Smooth muscle cell (in vitro differentiated cells): Measurements from ENCODE around the gene FGL2. TPM values are rescaled to one million over a fixed set of nuclear protein-coding genes. Genes with fewer than 3 reads are reported as not detected.
"Not testable (repeated sequence)": the region's sequence is repeated elsewhere in the genome, so short reads cannot be mapped to it uniquely, and the experiment has no call there.

Experiments used
- DNase-seq: peaks from one replicate; lab custom pipeline; 2025; ENCODE audit not compliant: unreplicated experiment; lab: John Stamatoyannopoulos, UW
- H2AFZ ChIP-seq: fragments of 200-600 bp; sonication (generic); 2 replicates; pipeline ENCODE4 v1.6.0; 2016; ENCODE audit warnings: antibody characterized with exemption, low read depth, mild to moderate bottlenecking
- H3F3A ChIP-seq: fragments of 200-600 bp; sonication (generic); 2 replicates; pipeline ENCODE4 v1.6.0; 2017; ENCODE audit warnings: antibody characterized with exemption, low read depth
- H3K27ac ChIP-seq: fragments of 200-600 bp; sonication (generic); 2 replicates; pipeline ENCODE4 v1.5.1; 2016; ENCODE audit warnings: low read depth, mild to moderate bottlenecking
- H3K27me3 ChIP-seq: fragments of 200-600 bp; sonication (generic); 2 replicates; pipeline ENCODE4 v1.6.1; 2016; ENCODE audit warnings: low read depth, mild to moderate bottlenecking
- H3K36me3 ChIP-seq: fragments of 200-600 bp; sonication (generic); 2 replicates; pipeline ENCODE4 v1.5.1; 2016; ENCODE audit warnings: low read depth
- H3K4me1 ChIP-seq: fragments of 200-600 bp; sonication (generic); 2 replicates; pipeline ENCODE4 v1.5.1; 2016; ENCODE audit warnings: low read depth
- H3K4me2 ChIP-seq: fragments of 200-600 bp; sonication (generic); 2 replicates; pipeline ENCODE4 v1.6.0; 2016; ENCODE audit warnings: mild to moderate bottlenecking
- H3K4me3 ChIP-seq: fragments of 200-600 bp; sonication (generic); 2 replicates; pipeline ENCODE4 v1.5.1; 2016; ENCODE audit warnings: mild to moderate bottlenecking
- H3K79me2 ChIP-seq: fragments of 200-600 bp; sonication (generic); 2 replicates; pipeline ENCODE4 v1.6.0; 2016; ENCODE audit warnings: low read depth, mild to moderate bottlenecking
- H3K9ac ChIP-seq: fragments of 200-600 bp; sonication (generic); 2 replicates; pipeline ENCODE4 v1.6.0; 2016; ENCODE audit warnings: low read depth
- H3K9me3 ChIP-seq: fragments of 200-600 bp; sonication (generic); replicated peaks from 2 replicates; pipeline ENCODE4 v1.5.1; 2016; ENCODE audit warnings: low read depth
- H4K20me1 ChIP-seq: fragments of 200-600 bp; sonication (generic); 2 replicates; pipeline ENCODE4 v1.6.0; 2016; ENCODE audit warnings: low read depth
- WGBS: methylation state at CpG from one replicate; pipeline ENCODE4 v1.1.7; 2016; ENCODE audit warnings: low lambda C conversion rate; 5-methylcytosine and 5-hydroxymethylcytosine counted together
- polyA plus RNA-seq: library from polyadenylated mRNA; unstranded; fragments of >200 nt; fragmentation: Nextera tagmentation; extraction: Ambion mirVana; gene quantifications from 2 replicates; pipeline ENCODE4 v1.2.1, GENCODE V29; 2016
- total RNA-seq: library from RNA; depleted of rRNA; stranded (reverse); fragments of >200 nt; gene quantifications from 2 replicates; pipeline ENCODE4 v1.2.3, GENCODE V29; 2014
- TF ChIP-seq, protein P1 (sequence below): fragments of 200-600 bp; sonication (generic); IDR thresholded peaks from 2 replicates; pipeline ENCODE4 v1.5.1; 2017; ENCODE audit warnings: borderline replicate concordance, mild to moderate bottlenecking, antibody characterized with exemption; ENCODE audit not compliant: insufficient read depth, poor library complexity, severe bottlenecking

FGL2 gene
- total and polyA plus RNA-seq, 2 experiments from 2014 or later, result 0.40 TPM; not detected in 1

DNA sequence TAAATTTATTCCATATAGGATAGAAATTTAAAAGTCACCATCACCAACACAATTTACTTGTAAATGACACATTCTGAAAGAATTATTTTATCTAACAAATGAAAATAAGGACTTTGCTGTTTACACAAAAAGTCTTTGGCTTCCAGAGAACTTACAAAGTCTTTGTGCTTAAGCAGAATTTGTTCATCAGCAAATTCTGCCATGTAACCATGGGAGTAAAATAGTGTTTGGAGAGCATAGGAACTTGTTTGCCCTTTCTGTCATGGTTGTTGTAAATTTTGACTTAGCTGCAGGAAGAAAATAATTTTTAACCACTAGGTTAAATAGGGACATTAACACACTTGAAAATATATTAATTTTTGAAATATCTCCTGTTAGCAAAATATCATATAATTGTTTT is 15.2 kb downstream of the FGL2 start:
- Histone ChIP-seq H3K4me3 (no peak overlapping the region), H3K27ac (no peak overlapping the region), H3K79me2 (no peaks in the 10 kb centered on the region), H3K36me3 (no peaks in the 10 kb centered on the region), H3F3A (no peaks in the 10 kb centered on the region), H4K20me1 (no peaks in the 10 kb centered on the region), H3K9ac (no peak overlapping the region), H2AFZ (no peak overlapping the region), H3K9me3 (no peaks in the 10 kb centered on the region), H3K4me1 (no peaks in the 10 kb centered on the region), H3K4me2 (no peak overlapping the region), H3K27me3 (no peaks in the 10 kb centered on the region)
- no peak for DNase-seq
- TF ChIP-seq, protein P1, sequence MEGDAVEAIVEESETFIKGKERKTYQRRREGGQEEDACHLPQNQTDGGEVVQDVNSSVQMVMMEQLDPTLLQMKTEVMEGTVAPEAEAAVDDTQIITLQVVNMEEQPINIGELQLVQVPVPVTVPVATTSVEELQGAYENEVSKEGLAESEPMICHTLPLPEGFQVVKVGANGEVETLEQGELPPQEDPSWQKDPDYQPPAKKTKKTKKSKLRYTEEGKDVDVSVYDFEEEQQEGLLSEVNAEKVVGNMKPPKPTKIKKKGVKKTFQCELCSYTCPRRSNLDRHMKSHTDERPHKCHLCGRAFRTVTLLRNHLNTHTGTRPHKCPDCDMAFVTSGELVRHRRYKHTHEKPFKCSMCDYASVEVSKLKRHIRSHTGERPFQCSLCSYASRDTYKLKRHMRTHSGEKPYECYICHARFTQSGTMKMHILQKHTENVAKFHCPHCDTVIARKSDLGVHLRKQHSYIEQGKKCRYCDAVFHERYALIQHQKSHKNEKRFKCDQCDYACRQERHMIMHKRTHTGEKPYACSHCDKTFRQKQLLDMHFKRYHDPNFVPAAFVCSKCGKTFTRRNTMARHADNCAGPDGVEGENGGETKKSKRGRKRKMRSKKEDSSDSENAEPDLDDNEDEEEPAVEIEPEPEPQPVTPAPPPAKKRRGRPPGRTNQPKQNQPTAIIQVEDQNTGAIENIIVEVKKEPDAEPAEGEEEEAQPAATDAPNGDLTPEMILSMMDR, result no peak

DNA sequence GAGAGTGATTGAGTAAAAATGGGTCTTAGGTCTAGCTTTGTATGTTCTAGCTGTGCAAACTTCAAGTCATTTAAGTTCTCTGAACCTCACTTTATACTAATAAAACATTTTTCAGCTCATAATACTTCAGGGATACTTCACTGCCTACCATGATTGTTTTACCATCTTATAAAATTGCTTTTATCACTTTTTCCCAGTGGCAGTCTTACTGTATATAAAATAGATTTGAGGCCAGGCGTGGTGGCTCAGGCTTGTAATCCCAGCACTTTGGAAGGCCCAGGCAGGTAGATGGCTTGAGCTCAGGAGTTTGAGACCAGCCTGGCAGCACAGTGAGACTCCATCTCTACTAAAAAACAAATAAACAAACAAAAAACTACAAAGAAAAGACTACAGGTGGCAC is 17.4 kb downstream of the FGL2 start:
- H2AFZ ChIP-seq, result no peak overlapping the region
- WGBS, result 95% methylated on average over 1 of the region's 1 CpG
- no peaks in the 10 kb centered on the region for H3K36me3 ChIP-seq
- no peaks in the 10 kb centered on the region for H3F3A ChIP-seq
- no peaks in the 10 kb centered on the region for H3K27me3 ChIP-seq
- H3K27ac ChIP-seq, result no peak overlapping the region
- no peaks in the 10 kb centered on the region for H3K9me3 ChIP-seq
- H3K9ac ChIP-seq, result no peak overlapping the region
- no peaks in the 10 kb centered on the region for H3K79me2 ChIP-seq
- no peak overlapping the region for H3K4me2 ChIP-seq
- H3K4me1 ChIP-seq, result no peaks in the 10 kb centered on the region
- H3K4me3 ChIP-seq, result no peak overlapping the region
- H4K20me1 ChIP-seq, result no peaks in the 10 kb centered on the region
- TF ChIP-seq, protein P1, result no peak
- DNase-seq, result no peak

DNA sequence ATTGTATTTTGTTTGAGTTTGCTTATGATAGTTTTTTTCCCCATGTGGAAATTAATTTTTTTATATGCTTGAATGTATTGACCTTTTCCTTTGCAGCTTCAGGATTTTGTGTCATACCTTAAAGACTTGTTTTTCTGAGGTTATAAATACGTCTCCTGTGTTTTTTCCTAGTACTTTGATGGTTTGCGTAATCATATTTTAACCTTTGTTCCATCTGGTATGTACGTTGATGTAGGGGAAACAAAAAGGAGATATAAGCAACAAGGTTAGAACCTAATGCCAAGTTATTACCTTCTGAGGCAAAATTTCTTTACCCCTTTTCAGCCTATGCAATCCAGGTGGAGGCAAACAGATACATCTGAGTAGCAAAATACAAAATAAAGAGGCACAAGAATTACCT is 17.9 kb downstream of the FGL2 start:
- no peak overlapping the region for H3K9ac ChIP-seq
- no peak for DNase-seq
- no peaks in the 10 kb centered on the region for H3F3A ChIP-seq
- no peak overlapping the region for H3K4me3 ChIP-seq
- H3K27me3 ChIP-seq, result no peaks in the 10 kb centered on the region
- H3K4me2 ChIP-seq, result no peak overlapping the region
- WGBS, result 93% methylated on average over 3 of the region's 3 CpGs
- H3K4me1 ChIP-seq, result no peaks in the 10 kb centered on the region
- no peaks in the 10 kb centered on the region for H3K36me3 ChIP-seq
- no peak overlapping the region for H2AFZ ChIP-seq
- H3K79me2 ChIP-seq, result no peaks in the 10 kb centered on the region
- H3K9me3 ChIP-seq, result no peaks in the 10 kb centered on the region
- no peak overlapping the region for H3K27ac ChIP-seq
- TF ChIP-seq, protein P1, result no peak
- no peaks in the 10 kb centered on the region for H4K20me1 ChIP-seq

DNA sequence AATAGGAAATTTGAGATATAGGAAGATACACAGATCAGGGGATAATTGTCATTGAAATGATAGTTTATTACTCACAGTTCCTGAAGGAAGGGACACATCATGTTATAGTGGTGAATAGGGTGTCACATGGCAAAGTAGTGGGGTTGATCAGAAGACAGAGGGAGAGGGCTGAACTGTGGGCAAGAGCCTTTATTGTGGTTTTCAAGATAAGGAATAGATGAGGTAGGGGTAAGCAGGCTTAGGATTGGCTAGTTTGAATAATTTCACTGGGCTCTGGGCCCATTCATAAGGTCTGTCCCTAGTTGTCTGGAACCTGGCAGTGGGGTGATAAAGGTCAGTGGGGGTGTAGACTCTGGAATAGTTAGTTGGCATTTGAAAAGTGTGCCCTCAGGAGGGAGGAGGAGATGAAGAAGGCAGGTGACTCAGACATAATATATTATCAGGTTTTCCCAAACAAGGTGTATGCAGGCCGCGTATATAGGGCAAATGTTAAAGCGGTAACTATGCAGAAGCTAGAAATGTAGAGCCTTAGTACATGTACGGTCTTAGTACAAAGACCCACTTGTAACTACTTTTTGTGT is 18.5 kb downstream of the FGL2 start:
- no peak overlapping the region for H3K27ac ChIP-seq
- no peaks in the 10 kb centered on the region for H3K79me2 ChIP-seq
- DNase-seq, result no peak
- H3K27me3 ChIP-seq, result no peaks in the 10 kb centered on the region
- H2AFZ ChIP-seq, result no peak overlapping the region
- no peak overlapping the region for H3K4me3 ChIP-seq
- no peak overlapping the region for H3K9ac ChIP-seq
- no peaks in the 10 kb centered on the region for H4K20me1 ChIP-seq
- no peaks in the 10 kb centered on the region for H3K36me3 ChIP-seq
- H3K4me1 ChIP-seq, result no peaks in the 10 kb centered on the region
- no peaks in the 10 kb centered on the region for H3F3A ChIP-seq
- H3K4me2 ChIP-seq, result no peak overlapping the region
- TF ChIP-seq, protein P1, result no peak
- 81% methylated on average over 4 of the region's 4 CpGs for WGBS
- H3K9me3 ChIP-seq, result no peaks in the 10 kb centered on the region

DNA sequence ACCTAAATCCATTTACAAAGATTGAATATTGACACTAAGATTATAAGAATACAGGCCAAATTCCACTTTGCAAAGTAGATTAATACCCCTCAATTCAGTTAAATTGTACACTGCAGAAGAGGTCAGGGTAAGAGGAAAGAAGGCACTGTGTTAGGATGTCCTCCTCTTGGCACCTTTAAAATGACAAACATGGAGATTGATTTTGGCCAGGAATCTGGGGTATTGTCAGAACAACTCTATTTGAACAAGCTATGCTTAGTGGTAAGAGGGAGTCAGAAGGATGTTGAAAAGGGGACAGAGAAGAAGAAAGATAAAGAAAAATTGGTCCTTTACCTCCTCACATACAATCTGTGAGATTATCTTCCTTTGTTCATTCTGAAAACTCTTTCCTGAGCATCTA is 21.6 kb downstream of the FGL2 start:
- not testable (repeated sequence) for H4K20me1 ChIP-seq, H3K4me2 ChIP-seq, H3K9me3 ChIP-seq, H3K36me3 ChIP-seq, H3K27me3 ChIP-seq, H3K79me2 ChIP-seq, DNase-seq, H3F3A ChIP-seq, H3K4me3 ChIP-seq, H3K4me1 ChIP-seq, H2AFZ ChIP-seq, H3K27ac ChIP-seq, H3K9ac ChIP-seq
